HPDE6-E6E7 (cell line): Measurements from ENCODE around the gene TSPAN9.
"Not testable (repeated sequence)": the region's sequence is repeated elsewhere in the genome, so short reads cannot be mapped to it uniquely, and the experiment has no call there.

Experiments used
- DNase-seq: peaks from one replicate; pipeline ENCODE4 v3.0.0; 2011; ENCODE audit warnings: missing footprints; ENCODE audit errors: extremely low spot score

TSPAN9 gene

DNA sequence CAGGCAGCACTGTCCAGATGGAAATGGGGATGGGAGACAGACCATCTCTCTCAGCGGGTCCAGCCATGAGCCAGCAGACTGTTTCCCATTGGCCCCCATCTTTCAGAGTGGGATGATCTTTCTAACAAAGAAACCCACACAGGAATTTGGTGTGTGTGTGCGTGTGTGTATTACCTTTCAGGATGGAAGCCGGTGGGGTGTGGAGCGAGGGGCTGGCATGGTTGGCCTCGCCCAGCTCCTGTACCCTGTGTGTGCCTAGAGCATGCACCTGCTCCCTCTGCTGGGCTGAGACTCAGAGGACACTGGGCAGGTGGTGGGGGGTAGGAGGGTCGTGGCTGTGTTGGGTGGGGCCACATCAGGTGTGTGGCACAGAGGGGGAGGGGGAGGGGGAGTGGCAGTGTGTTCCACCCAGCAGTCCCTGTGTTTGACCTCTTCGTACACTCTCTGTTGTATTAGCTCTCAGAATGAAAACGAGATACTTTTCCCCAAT, 33.0 kb upstream of the TSPAN9 start:
- DNase-seq: no peak

DNA sequence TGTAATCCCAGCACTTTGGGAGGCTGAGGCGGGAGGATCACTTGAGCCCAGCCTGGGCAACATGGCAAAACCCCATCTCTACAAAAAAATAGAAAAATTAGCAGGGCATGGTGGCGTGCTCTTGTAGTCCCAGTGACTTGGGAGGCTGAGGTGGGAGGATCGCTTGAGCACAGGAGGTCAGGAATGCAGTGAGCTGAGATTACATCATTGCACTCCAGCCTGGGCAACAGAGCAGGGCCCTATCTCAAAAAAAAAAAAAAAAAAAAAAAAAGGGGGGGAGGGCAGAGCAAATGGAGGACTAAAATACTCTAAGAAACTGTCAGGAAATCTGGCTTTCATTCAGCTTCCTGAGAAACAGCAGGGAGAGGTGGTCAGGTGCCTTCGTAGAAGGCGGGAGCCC, 31.7 kb upstream of the TSPAN9 start:
- no peak for DNase-seq

DNA sequence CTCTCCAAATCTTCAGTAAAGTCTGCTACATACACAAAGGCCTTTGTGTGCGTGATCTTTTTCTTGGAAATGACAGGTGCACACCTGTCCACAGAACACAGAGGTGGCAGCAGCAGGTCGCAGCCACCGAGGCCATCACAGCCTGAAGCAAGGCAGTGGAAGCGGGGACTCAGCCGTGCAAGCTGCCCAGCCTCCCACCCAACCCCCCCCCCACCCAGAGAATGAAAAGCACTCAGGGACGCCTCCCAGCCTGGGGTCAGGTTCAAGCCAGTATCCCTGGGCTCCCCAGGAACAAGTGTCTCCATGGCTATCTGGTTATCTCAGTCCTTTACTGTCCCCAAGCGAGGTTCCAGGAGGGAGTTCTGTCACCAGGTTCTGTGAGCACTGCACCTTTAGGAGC, 31.2 kb upstream of the TSPAN9 start:
- DNase-seq: no peak

DNA sequence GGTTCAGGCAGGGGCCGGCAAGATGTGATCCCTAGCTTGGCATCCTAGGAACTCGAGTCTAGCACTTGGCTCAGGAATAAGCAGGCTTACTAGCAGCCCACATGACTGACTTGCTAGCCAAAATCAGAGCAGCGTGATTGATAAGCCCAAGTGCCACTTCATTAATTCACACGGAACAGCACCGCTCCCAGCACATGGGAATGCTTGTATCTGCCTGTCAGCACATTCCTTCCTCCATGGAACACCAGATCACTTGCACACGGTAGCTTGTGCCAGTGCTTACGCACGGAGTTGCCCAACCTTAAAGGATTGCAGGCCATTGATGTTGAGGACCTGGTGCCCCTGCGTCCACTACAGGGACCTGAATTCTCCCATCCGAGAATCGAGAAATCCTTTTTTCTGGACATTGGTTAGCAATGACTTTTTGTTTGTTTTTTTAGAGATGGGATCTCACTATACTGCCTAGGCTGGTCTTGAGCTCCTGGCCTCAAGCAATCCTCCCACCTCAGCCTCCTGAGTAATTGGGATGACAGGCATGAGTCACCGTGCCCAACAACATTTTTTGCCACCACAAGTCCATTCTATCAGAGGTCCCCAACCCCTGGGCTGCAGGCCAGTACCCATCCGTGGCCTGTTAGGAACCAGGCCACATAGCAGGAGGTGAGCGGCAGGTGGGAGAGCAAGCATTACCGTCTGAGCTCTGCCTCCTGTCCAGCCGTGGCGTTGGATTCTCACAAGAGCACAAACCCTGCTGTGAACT, 30.6 kb upstream of the TSPAN9 start:
- DNase-seq: no peak

DNA sequence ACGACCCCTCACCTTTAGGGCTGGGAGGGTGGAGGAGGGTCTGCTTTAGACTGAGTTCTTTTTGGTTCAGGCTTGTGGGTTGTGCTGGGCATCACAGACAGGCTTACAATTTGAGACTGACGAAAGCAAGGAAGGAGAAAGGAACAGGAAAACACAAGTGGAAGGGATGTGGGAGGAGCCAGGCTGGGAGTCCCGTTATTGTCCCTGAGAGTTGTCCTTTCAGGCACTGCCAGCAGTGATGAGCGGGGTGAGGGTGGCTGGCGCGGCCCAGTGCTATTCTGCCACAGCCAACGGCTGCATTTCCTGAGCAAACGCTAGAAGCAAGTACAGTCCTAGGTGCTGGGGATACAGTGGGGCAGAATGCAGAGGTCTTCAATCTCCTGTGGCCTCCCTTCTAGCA, 29.2 kb upstream of the TSPAN9 start:
- no peak for DNase-seq

DNA sequence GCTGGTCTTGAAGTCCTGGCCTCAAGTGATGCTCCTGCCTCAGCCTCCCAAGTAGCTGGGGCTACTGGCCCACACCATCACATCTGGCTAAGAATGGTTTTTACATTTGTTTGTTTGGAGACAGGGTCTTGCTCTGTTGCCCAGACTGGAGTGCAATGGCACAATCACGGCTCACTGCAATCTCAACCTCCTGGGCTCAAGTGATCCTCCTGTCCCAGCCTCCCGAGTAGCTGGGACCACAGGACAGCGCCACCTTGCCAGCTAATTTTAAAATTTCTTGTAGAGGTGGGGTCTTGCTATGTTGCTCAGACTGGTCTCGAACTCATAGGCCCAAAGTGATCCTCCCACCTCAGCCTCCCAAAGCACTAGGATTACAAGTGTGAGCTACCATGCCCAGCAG, 28.6 kb upstream of the TSPAN9 start:
- no peak for DNase-seq

DNA sequence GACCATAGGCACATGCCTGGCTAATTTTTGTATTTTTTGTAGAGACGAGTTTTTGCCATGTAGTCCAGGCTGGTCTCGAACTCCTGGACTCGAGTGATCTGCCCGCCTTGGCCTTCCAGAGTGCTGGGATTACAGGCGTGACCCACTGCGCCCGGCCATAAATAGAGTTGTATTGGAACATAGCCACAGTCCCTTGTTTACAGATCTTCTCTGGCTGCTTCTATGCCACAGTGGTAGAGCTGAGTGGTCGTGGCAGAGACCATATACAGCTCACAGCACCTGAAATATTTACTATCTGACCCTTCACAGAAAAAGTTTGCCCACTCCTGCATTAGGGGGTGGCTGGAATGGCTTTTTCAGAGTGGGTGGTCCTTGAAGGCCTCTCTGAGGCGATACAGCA, 28.0 kb upstream of the TSPAN9 start:
- DNase-seq: no peak

DNA sequence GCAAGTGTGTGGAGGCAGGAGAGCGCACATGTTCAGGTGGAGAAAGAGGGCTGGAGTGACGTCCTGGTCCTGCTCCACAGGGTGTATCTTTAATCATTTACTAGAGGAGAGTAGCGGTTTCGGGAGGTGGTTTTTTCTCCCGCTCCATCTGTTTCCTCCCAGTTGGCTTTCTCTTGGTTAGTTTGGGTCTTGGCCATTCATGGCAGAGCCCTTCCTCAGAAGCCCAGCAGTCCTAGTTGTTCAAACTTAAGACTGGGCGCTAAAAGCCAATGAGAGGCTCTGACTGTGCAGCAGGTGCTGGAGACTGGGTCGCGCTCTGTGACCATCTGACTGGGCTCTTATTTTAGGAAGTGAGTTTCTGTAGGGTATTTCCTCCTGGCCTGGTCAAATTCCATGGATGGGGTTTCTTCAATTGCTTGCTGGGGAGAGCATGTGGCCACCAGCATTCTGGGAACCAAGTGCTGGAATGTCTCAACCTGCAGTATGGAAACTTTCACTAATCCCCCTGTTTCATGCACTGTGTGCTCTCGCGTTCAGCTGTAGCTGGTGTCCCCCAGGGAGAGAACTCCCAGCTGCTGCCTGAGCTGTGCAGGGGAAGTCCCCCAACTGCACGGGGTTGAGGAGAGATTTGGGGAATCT, 27.4 kb upstream of the TSPAN9 start:
- no peak for DNase-seq

DNA sequence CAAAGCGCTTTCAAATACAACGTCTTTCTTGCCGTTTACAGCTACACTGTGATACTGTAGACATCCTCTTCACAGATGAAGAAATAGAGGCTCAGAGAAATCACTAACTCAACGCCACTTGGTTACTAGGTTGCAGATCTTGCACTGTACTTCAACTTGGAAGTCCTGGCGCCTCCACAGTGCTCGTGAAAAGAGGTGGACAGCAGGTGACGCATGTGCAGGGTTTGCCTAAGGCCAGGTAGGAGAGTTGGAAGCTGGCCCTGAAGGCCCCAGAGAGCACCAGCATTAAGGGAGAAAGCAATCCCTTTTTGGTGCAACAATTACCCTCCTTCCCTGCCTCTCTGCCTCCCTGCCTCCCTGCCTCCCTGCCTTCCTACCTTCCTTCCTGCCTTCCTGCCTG, 22.8 kb upstream of the TSPAN9 start:
- no peak for DNase-seq

DNA sequence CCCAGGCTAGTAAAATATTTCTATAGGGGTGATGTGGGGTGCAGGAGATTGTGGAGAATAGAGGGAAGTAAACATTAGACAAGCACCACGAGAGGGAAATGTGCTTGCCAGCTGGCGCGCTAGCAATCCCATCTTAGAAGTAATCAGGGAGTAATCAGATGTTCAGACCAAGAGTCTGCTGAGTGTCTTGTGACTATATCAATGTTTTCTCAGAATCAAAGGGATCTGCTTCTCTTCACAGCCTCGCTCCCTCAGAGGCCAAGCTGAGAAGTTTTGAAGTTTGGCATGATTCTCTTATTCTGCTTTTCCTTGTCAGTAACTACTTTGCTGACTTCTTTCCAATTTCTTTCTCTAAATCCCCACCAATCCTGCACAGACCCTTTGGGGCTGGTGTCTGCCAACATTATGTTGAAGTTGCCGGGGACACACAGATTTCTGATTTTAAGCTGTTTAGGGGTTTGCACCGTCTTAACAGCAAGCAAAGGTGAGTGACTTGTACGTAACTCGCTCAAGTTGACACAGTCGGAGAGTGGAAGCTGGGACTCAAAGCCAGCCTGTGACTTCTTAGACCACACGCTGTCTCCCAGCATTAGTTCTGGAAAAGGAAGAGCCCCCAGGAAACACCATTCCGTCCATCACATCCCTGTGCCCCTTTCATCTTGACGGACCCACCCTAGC, 22.0 kb upstream of the TSPAN9 start:
- DNase-seq: no peak

DNA sequence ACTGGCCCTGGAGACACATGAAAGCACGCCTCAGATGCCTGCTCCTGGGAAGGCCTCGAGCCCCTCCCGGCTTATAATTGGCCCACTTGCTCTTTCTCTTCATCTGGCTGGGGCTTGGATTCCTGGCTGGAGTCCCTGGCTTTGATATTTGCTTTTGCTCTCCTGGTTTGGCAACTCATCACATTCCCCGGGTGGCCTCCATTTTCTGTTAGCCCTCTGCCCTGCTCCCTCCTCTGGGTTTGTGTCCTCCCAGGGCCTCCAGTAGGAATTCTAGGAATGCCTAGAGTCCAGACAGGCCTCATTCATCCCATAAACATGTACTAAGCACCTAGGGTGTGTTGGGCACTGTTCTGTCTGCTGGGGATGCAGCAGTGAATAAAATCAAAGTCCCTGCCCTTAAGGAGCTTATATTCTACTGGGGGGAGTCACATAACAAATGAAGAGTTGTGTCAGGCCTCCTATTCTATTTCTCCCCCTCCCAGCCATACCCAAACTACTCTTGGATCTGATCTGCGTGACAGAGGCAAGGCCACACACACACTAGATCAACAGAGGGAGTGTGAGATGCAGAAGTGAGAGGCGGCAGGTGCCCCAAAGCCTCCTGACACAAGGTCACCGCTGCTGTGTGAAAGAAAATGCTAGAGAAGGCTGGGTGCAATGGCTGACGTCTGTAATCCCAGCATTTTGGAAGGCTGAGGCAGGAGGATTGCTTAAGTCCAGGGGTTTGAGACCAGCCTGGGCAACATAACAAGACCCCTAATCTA, 21.3 kb upstream of the TSPAN9 start:
- no peak for DNase-seq

DNA sequence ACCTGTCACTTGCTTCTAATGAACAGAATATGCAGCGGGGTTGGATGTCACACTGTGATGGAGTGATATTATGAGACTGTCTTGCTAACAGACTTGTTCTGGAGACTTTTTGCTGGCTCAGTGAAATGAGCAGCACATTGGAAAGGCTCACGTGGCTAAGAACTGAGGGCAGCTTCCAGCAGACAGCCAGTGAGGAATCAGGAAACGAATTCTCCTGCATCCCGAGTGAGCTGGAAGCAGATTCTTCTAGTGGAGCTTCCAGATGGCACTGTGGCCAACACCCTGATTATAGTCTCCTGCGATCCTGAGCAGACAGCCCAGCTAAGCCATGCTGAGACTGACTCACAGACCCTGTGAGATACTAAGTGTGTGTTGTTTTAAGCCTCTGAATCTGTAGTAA, 16.1 kb upstream of the TSPAN9 start:
- no peak for DNase-seq

DNA sequence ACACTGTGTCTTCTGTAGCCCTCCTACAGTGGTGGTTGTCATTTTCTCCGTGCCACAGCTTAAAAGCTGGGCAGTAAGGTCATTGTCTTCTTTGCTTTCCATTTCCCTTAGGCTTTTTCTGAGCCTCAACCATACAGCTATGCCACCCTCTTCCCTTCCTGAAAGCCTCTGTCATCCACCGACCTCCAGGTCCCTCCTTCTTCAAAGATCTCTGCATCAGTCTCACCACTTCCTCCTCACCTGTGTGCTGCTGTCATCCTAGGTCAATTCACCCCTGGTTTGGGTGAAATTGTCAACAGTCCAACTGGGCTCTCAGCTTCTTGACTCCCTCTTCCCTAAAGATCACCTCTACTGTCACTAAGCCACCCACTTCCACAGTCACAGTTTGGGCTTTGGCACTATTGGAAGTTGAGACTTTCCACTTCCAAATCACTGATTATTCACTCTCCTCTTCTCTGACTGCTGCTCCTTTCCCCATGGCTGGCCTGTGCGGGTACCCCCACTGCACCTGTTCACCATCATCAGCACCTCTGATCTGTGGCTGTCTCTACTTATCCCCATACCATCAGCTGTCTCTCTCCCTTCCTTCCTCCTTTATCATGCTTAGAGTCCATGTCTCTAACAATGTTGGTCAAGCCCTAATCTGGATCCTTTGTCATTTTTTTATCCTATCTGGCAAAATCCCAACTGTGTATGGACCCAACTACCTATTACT, 15.5 kb upstream of the TSPAN9 start:
- DNase-seq: no peak

DNA sequence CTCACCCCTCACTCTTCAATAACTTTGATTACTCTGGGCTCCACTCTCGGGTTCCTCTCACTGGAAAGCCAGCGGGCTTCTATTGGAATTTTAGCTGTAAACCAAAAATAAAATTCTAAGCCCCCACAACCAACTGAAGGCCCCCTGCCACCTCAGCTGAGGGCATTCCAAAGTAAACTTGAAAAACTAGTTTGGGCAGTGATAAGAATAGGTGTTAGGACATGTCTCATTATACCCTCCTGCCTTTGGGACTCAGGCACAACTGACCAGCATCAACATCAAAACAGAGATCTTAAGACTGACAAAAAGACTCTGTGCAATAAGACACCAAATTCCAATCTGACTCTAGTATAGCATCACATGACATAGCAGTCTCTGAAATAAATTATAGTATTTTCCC, 11.9 kb upstream of the TSPAN9 start:
- no peak for DNase-seq

DNA sequence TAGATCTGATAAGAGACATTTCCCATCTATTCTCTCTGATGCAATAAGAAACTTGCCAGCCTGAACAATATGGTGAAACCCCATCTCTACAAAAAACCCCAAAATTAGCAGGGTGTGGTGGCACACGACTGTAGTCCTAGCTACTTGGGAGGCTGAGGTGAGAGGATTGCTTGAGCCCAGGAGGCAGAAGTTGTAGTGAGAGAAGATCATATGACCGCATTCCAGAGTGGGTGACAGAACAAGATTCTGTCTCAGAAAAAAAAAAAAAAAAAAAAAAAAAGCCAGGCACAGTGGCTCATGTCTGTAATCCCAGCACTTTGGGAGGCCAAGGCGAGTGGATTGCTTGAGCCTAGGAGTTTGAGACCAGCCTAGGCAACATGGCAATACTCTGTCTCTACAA, 11.3 kb upstream of the TSPAN9 start:
- not testable (repeated sequence) for DNase-seq

DNA sequence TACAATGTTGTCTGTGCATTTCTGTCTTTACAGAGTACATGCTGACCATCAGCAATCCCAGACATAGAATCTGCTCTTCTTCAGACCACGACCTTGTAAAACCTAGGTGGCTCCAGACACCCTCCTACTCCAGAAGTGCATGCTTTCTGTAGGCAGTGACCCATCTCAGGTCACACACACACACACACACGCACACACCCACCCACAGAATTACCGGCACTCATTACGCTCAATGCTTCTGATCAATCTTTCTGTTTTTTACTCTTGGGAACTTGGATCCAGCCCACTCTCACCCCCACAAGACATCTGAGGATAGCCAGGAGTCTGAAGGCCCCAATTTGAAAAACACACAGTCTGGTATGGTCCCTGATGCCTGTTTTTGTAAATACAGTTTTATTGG, 7.5 kb upstream of the TSPAN9 start:
- no peak for DNase-seq

DNA sequence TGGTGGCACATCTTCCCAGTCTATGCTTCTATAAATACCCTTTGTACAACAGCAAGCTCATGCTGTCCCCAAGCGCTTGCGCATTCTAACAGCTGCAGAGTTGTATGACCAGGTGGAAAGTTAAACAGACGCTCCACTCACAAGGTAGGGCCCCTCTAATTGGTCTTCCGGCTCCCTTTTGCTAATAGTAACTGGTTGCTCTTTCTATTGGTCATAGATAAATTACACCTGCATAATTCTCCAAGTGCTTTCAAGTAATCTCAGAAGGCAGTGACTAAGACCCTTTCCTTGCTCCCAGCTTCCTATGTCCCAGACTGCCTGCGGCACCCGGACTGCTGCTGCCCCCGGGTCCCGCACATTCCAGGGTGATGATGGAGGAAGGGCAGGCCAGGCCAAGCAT, 6.1 kb upstream of the TSPAN9 start:
- no peak for DNase-seq

DNA sequence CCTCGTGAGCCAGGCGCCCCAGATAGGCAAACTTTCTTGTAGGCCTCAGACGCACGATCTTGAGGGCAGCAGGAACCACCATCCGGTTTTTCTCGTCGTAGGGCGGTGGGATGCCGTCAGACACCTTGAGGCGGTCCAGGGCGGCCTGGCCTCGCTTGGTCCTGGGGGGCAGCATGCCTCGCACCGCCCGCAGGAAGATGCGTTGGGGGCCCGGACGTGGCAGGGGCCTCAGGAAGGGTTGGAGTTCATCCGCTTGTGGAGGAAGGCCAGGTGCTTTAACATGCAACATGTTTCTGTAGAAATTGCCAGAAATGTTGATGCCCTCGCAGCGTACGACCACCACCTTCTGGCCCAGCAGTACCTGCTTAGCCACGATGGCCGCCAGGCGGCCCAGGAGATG, 5.5 kb upstream of the TSPAN9 start:
- no peak for DNase-seq

DNA sequence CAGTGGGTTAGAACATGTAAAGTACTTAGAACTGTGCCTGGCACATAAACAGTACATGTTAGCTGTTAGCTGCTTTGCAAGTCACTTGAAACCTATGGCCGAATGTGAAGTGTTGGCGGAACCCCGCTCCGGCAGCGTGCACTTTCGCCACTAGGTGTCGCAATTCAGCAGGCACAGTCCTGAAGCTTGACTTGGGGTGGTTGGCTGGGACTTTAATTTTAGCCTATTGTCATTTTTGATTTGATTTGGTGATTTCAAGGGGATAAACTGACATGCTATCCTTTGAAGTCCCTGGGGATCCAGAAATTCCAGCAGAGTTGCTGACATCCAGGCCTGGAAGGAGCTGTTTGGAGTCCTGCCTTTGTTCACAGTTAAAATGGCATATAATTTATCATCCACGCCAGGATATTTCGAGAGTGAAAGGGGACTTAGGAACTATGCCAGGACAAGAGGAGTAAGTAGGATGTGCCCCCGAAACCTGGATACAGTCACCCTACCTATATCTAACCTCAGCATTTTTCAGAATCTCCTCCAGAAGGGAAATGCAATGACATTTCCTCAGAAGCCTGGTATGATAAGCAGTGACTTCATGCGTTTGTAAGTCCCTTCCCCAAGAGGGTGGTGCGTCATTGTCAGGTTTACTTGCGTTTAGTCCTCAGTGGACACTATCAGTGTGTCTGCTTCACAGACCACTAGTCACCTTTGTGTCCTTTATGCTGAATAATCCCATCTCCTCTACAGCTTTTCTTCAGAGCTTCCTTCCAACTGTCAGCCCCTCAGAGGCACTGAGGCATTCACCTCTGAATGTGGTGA, 3.5 kb upstream of the TSPAN9 start:
- peak; percentile 89 for DNase-seq

DNA sequence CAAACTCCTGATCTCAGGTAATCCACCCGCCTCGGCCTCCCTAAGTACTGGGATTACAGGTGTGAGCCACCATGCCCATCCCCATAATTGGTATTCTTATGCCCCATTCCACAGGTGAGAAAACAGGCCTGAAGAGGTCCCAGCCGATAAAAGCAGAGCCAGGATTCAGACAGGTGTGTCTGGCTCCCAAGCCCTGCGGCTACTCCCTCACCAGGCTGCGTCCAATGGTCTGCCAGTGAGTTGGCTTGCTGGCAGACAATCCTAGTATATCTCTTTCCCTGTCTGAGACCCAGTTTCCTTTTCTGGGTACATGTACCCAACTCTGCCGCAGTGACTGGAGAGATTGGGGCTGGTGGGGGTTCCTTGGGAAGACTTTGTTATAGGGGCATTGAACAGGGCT, 1.9 kb upstream of the TSPAN9 start:
- DNase-seq: no peak

DNA sequence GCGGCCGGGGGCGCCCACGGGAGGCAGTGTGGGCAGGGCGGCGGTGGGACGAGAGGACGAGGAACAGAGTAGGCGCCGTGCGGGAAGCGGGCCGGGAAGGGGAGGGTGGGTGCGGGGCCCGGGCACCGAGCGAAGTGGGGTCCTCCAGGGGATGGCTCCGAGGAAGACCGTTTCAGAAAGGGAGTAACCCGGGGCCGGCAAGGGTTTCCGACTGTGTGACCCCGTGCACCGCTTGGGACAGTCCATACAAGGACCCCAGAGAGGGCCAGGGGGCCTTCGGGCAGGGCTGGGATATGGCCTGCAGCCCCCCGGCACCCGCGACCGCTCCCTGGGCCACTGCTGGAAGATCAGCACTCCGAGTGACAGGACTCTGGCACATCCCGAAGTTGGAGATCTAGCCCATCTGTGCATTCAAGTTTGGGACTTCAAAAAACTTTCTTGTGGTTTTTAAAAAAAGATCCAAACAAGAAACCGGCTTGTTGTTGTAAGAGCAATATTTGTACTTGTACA, 448 bp downstream of the TSPAN9 start:
- DNase-seq: no peak
